KOPT-K1 (cell line): Measurements from ENCODE around the gene ID3.
A peak's percentile ranks its signal among the peaks of the same experiment; 100 is the strongest.
"Not testable (repeated sequence)": the region's sequence is repeated elsewhere in the genome, so short reads cannot be mapped to it uniquely, and the experiment has no call there.

Experiments used
- H3K27ac ChIP-seq: fragments of 200-600 bp; sonication (generic); 2 replicates; pipeline ENCODE4 v1.5.1; 2016; ENCODE audit warnings: antibody characterized with exemption, mild to moderate bottlenecking, low read depth, low read length; ENCODE audit not compliant: poor library complexity, severe bottlenecking
- H3K36me3 ChIP-seq: fragments of 200-600 bp; sonication (generic); 2 replicates; pipeline ENCODE4 v1.5.1; 2017; ENCODE audit warnings: antibody characterized with exemption, mild to moderate bottlenecking, low read length, moderate library complexity; ENCODE audit not compliant: insufficient read depth
- H3K9me3 ChIP-seq: fragments of 200-600 bp; sonication (generic); 2 replicates; pipeline ENCODE4 v1.5.1; 2017; ENCODE audit warnings: antibody characterized with exemption, low read length, mild to moderate bottlenecking; ENCODE audit not compliant: insufficient read depth, poor library complexity, severe bottlenecking

Gene ID3

DNA sequence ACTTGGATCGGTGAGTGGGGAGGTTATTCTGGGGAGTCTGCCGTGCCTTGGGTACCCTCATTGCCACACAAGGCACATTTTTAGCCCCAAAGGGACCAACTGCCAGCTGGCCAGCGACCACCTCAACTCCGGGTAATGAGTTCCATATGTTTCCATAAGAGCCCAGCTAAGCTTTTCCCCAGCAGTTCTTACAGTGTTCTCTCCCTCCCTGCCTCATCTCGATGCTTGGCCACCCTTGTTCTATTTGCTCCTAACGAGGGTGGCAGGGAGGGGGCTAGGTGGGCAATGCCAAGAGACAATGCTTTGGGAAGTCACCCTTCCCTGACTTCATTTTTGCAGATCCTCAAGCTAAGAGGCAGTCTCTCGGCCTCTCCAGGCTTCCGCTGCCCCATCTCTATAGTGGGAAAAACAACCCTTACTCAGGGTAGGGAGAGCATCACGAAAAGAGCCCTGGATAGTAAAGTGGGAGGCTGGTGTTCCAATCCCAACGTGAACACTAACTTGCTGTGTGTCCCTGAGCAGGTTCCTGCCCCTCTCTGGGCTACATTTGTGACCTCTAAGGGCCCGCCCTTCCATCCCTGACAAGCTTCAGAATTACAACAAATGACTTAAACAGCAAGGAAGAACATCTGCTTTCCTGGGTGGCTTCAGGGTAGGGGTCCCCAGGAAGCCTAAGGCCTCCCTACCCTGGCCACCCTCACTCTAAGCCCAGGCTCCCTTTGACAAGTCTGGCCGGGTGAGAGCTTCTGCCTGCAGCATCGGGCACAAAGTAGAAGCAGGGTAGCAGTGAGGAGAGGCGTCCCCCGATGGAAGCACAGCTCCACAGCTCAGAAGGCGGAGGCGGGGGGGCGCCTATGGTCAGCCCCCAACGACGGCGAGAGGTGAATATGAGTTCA lies 5.8 kb downstream of the ID3 start:
- Histone ChIP-seq H3K36me3 (no peaks in the 10 kb centered on the region), H3K27ac (peak overlapping the region; percentile 90), H3K9me3 (no peaks in the 10 kb centered on the region)

DNA sequence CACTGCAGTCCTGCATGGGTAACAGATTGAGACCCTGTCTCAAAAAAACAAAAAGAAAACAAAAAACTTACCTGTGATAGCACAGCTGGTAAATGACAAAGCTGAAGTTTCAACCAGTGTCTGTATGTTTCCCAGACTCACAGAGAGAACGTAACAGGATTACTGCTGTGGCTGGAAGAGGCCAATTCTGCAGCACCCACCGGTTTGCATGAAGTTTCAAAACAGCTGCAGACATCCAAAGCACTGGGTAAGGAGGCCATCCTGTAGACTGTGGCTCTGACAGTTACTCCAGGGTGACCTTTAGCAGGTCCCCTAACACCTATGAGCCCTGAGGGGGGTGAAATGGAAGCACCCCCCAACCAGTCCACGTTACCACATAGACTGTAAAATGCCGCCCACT lies 7.5 kb downstream of the ID3 start:
- Histone ChIP-seq H3K36me3 (no peaks in the 10 kb centered on the region), H3K27ac (peak overlapping the region; percentile 4), H3K9me3 (no peaks in the 10 kb centered on the region)

DNA sequence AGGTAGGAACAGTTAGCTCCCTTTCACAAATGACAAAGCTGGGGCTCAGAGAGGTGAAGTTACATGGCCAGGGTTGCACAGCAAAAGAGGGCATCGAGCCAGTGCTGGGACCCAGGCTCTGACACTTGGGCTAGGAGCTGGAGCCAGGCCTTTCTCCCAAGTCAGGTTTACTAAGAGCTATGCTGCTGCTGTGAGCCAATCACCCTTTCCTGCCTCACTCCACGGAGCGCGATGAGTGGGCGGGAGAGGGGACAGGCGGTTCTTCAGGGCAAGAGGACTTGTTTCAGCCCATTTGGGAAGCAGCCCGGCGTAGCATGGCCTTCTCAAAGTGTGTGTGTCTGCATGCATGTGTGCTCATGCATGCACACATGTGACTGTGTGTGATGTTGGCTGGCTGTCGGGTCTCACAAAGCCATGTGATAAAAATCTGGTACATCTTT lies 10.6 kb downstream of the ID3 start:
- Histone ChIP-seq H3K27ac (no peak overlapping the region), H3K36me3 (no peaks in the 10 kb centered on the region), H3K9me3 (no peaks in the 10 kb centered on the region)

DNA sequence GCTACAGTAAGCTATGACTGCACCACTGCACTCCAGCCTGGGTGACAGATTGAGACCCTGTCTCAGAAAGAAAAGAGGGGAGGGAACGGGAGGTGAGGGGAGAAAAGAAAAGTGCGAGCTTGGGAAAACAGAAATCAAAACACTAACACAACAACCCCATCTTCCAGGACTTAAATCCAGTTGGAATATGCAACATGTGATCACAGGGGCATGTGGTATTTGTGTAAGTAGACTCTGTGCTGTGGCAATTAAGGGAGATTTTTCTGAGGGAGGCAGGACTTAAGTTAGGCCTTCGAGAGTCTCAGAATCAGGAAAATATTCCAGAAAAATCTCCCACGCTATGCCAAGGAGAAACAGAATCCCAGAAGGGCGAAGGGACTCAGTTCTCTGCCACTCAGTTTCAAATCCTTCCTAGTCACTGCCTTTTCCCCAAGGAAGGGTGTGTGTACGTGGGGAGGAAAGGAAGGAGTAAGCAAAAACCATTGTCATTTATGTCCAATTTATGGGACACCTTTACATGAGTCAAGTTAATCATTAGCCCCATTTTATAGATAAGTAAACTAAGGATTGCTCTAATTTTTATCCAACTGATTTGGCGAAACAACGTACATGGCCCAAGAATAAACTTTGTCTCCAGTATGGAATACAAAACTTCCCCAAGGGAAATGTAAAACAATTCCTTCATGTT lies 12.3 kb downstream of the ID3 start:
- no peaks in the 10 kb centered on the region for H3K9me3 ChIP-seq
- no peaks in the 10 kb centered on the region for H3K36me3 ChIP-seq
- H3K27ac ChIP-seq, result no peak overlapping the region

GRCh38 chr1:23545851-23546250 lies 13.4 kb downstream of the ID3 start:
- Histone ChIP-seq H3K27ac (no peak overlapping the region), H3K9me3 (no peaks in the 10 kb centered on the region), H3K36me3 (no peaks in the 10 kb centered on the region)

- Histone ChIP-seq H3K9me3 (no peaks in the 10 kb centered on the region), H3K27ac (no peak overlapping the region)
Measured at GRCh38 chr1:23544444-23545389, 14.6 kb downstream of the ID3 start.

GRCh38 chr1:23543707-23544443 lies 15.4 kb downstream of the ID3 start:
- Histone ChIP-seq H3K9me3 (no peaks in the 10 kb centered on the region), H3K36me3 (no peaks in the 10 kb centered on the region), H3K27ac (no peak overlapping the region)

More at GRCh38 chr1:23544444-23545389, 14.6 kb downstream of the ID3 start:
- no peaks in the 10 kb centered on the region for H3K36me3 ChIP-seq

- not testable (repeated sequence) for H3K9me3 ChIP-seq, H3K27ac ChIP-seq
Measured at GRCh38 chr1:23542940-23543339, 16.4 kb downstream of the ID3 start.

GRCh38 chr1:23539698-23540266 lies 19.5 kb downstream of the ID3 start:
- Histone ChIP-seq H3K9me3 (no peaks in the 10 kb centered on the region), H3K36me3 (no peaks in the 10 kb centered on the region), H3K27ac (no peak overlapping the region)

More at GRCh38 chr1:23542940-23543339, 16.4 kb downstream of the ID3 start:
- not testable (repeated sequence) for H3K36me3 ChIP-seq

DNA sequence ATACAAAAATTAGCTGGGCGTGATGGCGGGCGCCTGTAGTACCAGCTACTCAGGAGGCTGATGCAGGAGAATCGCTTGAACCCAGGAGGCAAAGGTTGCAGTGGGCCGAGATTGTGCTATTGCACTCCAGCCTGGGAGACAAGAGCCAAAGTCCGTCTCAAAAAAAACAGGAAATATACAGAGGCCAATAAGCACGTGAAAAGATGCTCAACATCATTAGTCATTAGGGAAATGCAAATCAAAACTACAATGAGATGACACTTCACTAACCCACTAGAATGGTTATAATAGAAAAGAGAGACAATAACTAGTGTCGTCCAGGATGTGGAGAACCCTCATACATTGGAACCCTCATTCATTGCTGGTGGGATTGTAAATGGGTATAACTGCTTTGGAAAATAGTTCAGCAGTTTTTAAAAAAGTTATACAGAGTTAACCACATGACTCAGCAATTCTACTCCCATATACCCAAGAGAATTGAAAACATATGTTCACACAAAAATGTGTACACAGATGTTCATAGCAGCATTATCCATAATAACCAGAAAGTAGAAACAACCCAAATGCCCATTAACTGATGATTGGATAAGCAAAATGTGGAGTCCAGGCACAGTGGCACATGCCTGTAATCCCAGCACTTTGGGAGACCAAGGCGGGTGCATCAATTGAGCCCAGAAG lies 21.9 kb downstream of the ID3 start:
- H3K9me3 ChIP-seq, result no peaks in the 10 kb centered on the region
- H3K36me3 ChIP-seq, result no peaks in the 10 kb centered on the region
- H3K27ac ChIP-seq, result no peak overlapping the region

DNA sequence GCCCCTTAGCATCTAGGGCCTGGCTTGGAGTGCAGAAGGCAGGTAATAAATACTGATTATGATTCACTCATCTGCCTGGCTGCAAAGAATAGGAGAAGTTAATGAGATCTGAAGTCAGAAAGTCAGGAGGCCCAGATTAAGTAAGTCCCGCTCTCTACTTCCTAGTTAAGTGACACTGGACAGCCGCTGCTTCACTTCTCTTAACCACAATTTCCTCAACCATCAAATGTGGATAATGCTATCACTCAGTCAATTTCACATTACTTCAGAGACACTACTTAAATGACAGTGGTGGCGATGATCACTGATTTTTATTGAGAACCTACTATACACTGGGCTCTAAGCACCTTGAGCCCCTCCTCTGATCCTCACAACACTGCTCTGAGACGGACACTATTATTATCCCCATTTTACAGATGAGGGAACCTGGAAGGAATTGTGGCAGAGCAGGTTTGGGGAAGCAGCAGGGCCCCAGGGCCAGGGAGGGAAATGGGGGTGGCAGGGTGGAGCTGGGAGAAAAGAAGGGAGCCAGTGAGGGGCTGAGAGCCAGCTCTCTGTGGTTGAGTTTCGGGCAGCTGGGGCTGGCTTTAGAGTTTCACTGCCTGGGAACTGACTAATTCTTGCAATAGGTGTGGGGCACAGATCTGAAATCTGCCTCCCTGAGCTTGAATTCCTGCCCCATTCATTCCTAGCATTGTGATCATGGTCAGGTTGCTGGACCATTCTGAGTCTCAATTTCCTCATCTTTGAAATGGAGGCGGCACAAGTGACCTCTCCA lies 25.9 kb downstream of the ID3 start:
- Histone ChIP-seq H3K36me3 (no peaks in the 10 kb centered on the region), H3K27ac (no peak overlapping the region), H3K9me3 (no peaks in the 10 kb centered on the region)

DNA sequence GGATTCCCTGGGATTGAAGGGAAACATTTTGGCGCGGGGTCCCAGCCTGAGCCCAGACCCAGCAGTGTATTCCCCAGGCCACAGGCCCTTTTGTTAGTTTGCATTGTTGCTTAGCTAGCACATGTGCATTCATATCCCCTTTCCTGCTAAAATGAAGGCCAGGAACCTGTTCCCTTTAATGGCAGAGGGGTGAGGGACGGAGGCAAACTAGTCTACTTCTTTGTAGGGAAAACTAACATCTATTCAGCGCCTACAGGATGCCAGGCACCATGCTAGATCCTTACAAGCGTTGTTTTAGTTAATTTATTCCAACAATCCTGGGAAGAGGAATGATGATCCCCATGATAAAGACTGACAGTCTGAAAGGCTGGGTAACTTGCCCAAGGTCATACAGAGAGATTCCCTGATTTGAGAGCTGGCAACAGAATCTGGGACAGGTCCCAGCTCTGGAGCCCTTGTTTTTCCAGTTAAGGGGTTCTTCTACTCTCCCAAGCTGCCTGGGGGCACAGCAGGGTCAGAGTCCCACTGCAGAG lies 27.7 kb downstream of the ID3 start:
- Histone ChIP-seq H3K9me3 (no peaks in the 10 kb centered on the region), H3K27ac (peak overlapping the region; percentile 99), H3K36me3 (peaks cover 14% of the 10 kb centered on the region)
